Measurements from ENCODE around the gene MMP25. TPM values are rescaled to one million over a fixed set of nuclear protein-coding genes. Genes with fewer than 3 reads are reported as not detected.
A peak's percentile ranks its signal among the peaks of the same experiment; 100 is the strongest.

The MMP25 gene
- total and polyA plus RNA-seq, 9 of the 15 experiments (the other 6 are each of a cell fraction or from before 2014, with no cell fraction given), result 0.03 to 0.04 TPM; not detected in 7

GRCh38 chr16:3021449-3022207 lies 24.7 kb upstream of the MMP25 start (continued):
- TF ChIP-seq CEBPG (CRISPR knock-in tag; IDR thresholded peaks at IDR 0.05) (0 out of 2 replicates have a peak, but pooled peaks have one; percentile 41), CEBPG (tag; conservative IDR thresholded peaks at IDR 0.05 in 1 of 2, IDR thresholded peaks at IDR 0.05 in 1 of 2) (no peak), L3MBTL2 (IDR thresholded peaks at IDR 0.05) (no peak), U2AF2 (optimal IDR thresholded peaks at IDR 0.05; ENCODE audit: low read depth, low read length) (no peak), ZNF79 (CRISPR knock-in tag; IDR thresholded peaks at IDR 0.05; ENCODE audit: low read depth) (no peak), ESRRA (IDR thresholded peaks at IDR 0.05; ENCODE audit: borderline replicate concordance, low read depth) (peak; percentile 32; the same call in 1 of the 2 replicates), RB1 (IDR thresholded peaks at IDR 0.05; ENCODE audit: low read depth) (peak; percentile 43; the same call in 1 of the 2 replicates), ZNF184 (CRISPR knock-in tag; IDR thresholded peaks at IDR 0.05) (no peak), HSF4 (CRISPR knock-in tag; IDR thresholded peaks at IDR 0.05; ENCODE audit: borderline replicate concordance) (no peak), ZNF445 (CRISPR knock-in tag; IDR thresholded peaks at IDR 0.05; ENCODE audit: low read depth) (no peak), KDM1A (IDR thresholded peaks at IDR 0.05) (no peak), GMEB1 (CRISPR knock-in tag; IDR thresholded peaks at IDR 0.05) (no peak), ERF (CRISPR knock-in tag; IDR thresholded peaks at IDR 0.05) (no peak), NBN (IDR thresholded peaks at IDR 0.05; ENCODE audit: low read depth) (no peak), FOXM1 (IDR thresholded peaks at IDR 0.05; ENCODE audit: low read depth) (no peak), FOXM1 (CRISPR knock-in tag; IDR thresholded peaks at IDR 0.05; ENCODE audit: low read depth) (no peak), SAFB (IDR thresholded peaks at IDR 0.05; ENCODE audit: borderline replicate concordance, low read depth, low read length) (no peak), SRSF1 (IDR thresholded peaks at IDR 0.05; ENCODE audit: low read depth, low read length) (no peak), RBM25 (IDR thresholded peaks at IDR 0.05; ENCODE audit: low read depth, low read length, severe bottlenecking) (no peak)
- TF ChIP-seq, protein P1, sequence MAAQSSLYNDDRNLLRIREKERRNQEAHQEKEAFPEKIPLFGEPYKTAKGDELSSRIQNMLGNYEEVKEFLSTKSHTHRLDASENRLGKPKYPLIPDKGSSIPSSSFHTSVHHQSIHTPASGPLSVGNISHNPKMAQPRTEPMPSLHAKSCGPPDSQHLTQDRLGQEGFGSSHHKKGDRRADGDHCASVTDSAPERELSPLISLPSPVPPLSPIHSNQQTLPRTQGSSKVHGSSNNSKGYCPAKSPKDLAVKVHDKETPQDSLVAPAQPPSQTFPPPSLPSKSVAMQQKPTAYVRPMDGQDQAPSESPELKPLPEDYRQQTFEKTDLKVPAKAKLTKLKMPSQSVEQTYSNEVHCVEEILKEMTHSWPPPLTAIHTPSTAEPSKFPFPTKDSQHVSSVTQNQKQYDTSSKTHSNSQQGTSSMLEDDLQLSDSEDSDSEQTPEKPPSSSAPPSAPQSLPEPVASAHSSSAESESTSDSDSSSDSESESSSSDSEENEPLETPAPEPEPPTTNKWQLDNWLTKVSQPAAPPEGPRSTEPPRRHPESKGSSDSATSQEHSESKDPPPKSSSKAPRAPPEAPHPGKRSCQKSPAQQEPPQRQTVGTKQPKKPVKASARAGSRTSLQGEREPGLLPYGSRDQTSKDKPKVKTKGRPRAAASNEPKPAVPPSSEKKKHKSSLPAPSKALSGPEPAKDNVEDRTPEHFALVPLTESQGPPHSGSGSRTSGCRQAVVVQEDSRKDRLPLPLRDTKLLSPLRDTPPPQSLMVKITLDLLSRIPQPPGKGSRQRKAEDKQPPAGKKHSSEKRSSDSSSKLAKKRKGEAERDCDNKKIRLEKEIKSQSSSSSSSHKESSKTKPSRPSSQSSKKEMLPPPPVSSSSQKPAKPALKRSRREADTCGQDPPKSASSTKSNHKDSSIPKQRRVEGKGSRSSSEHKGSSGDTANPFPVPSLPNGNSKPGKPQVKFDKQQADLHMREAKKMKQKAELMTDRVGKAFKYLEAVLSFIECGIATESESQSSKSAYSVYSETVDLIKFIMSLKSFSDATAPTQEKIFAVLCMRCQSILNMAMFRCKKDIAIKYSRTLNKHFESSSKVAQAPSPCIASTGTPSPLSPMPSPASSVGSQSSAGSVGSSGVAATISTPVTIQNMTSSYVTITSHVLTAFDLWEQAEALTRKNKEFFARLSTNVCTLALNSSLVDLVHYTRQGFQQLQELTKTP (IDR thresholded peaks at IDR 0.05; ENCODE audit: low read depth in 1 of 2, partially characterized antibody in 2 of 2), result no peak
- TF ChIP-seq, protein P2, sequence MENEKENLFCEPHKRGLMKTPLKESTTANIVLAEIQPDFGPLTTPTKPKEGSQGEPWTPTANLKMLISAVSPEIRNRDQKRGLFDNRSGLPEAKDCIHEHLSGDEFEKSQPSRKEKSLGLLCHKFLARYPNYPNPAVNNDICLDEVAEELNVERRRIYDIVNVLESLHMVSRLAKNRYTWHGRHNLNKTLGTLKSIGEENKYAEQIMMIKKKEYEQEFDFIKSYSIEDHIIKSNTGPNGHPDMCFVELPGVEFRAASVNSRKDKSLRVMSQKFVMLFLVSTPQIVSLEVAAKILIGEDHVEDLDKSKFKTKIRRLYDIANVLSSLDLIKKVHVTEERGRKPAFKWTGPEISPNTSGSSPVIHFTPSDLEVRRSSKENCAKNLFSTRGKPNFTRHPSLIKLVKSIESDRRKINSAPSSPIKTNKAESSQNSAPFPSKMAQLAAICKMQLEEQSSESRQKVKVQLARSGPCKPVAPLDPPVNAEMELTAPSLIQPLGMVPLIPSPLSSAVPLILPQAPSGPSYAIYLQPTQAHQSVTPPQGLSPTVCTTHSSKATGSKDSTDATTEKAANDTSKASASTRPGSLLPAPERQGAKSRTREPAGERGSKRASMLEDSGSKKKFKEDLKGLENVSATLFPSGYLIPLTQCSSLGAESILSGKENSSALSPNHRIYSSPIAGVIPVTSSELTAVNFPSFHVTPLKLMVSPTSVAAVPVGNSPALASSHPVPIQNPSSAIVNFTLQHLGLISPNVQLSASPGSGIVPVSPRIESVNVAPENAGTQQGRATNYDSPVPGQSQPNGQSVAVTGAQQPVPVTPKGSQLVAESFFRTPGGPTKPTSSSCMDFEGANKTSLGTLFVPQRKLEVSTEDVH (IDR thresholded peaks at IDR 0.05; ENCODE audit: low read depth, partially characterized antibody), result no peak

Measured in K562 (cell line).